ENCODE data around the gene ATP1A4.

DNA sequence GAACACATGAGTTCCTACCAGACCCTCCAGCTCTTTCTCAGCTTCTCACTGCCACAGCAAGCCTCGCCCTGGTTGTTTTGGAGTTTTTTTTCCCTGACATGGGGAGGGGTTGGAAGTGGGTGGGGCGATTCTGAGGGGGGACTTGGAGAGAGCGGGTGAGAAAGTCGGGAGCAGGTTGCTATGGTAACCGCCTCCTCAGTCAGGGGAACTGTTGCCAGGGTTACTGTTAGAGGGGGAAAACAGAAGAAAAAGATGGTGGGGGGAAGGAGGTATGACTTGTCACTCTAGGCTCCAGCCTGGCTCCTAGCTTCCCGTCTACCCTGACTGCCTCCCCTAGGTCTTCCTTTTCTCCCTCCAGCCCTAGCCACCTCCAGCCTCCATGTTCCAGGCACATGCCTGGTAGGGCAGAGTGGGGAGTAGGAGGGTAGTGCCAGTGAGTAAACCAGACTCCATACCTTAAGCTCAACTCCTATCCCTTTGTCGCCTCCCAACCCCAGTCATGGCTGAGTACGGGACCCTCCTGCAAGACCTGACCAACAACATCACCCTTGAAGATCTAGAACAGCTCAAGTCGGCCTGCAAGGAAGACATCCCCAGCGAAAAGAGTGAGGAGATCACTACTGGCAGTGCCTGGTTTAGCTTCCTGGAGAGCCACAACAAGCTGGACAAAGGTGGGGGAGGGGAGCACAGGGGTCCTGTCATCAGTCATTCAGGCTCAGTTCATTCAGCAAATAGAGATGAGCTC is 59.8 kb downstream of the ATP1A4 start:
- TF ChIP-seq CTCF (conservative IDR thresholded peaks at IDR 0.05; ENCODE audit: low read length) = no peak
- no peak for TF ChIP-seq EZH2phosphoT487 (IDR thresholded peaks at IDR 0.05; ENCODE audit: borderline replicate concordance, low read depth, low read length)

All from OCI-LY7 (cell line).